Bronchial epithelial cell (primary cell): ENCODE measurements around the gene RMDN2. TPM values are rescaled to one million over a fixed set of nuclear protein-coding genes. Genes with fewer than 3 reads are reported as not detected.

Source experiments
- DNase-seq: peaks from one replicate; pipeline ENCODE4 v3.0.0-alpha.2; 2010; ENCODE audit warnings: low read depth
- FAIRE-seq: peaks from 2 replicates; lab custom pipeline; 2011; peaks lifted over from hg19 to GRCh38; lab: Jason Lieb, UNC
- H3K27me3 ChIP-seq: 2 replicates; pipeline ENCODE4 v1.5.1; 2011; ENCODE audit warnings: low read length; ENCODE audit not compliant: control insufficient read depth, insufficient read depth
- H3K36me3 ChIP-seq: 2 replicates; pipeline ENCODE4 v1.5.1; 2011; ENCODE audit warnings: low read length; ENCODE audit not compliant: control insufficient read depth, insufficient read depth
- H3K4me3 ChIP-seq: 2 replicates; pipeline ENCODE4 v1.5.1; 2011; ENCODE audit warnings: mild to moderate bottlenecking, low read depth, low read length, control low read depth
- CTCF ChIP-seq: IDR thresholded peaks from 2 replicates; pipeline ENCODE4 v1.5.1; 2011; ENCODE audit warnings: mild to moderate bottlenecking, moderate library complexity, low read length, control low read depth, inconsistent platforms; ENCODE audit not compliant: insufficient read depth, severe bottlenecking
- total RNA-seq: library from RNA; depleted of rRNA; stranded (reverse); fragments of >200 nt; gene quantifications from 2 replicates; pipeline ENCODE4 v1.2.1, GENCODE V29; 2014

The RMDN2 gene
- 1.2 and 1.3 TPM in 2 replicates for total RNA-seq

- FAIRE-seq = no peak
These were observed at the start of gene RMDN2 for GRCh38 chr2:37925063-37925897. Gene RMDN2 (plus strand): TSS chr2:37925287. CDS start chr2:37929278, 3,991 bp downstream.

GRCh38 chr2:37875403-37875906, 49.6 kb upstream of the RMDN2 start:
- TF ChIP-seq CTCF = no peak
- H3K4me3 ChIP-seq = no peak overlapping the region
- H3K27me3 ChIP-seq = no peaks in the 10 kb centered on the region
- FAIRE-seq (no peak), DNase-seq (no peak)
- no peaks in the 10 kb centered on the region for H3K36me3 ChIP-seq

More at GRCh38 chr2:37925063-37925897, at the start of gene RMDN2:
- no peak for TF ChIP-seq CTCF
- Histone ChIP-seq H3K27me3 (no peaks in the 10 kb centered on the region), H3K4me3 (peak within 1 kb of the TSS; percentile 65), H3K36me3 (no peaks in the 10 kb centered on the region)
- DNase-seq = peak; percentile 65

- Histone ChIP-seq H3K36me3 (no peaks in the 10 kb centered on the region), H3K4me3 (no peak overlapping the region), H3K27me3 (no peaks in the 10 kb centered on the region)
- TF ChIP-seq CTCF = no peak
- FAIRE-seq (no peak), DNase-seq (no peak)
These were observed 48.9 kb upstream of the RMDN2 start for GRCh38 chr2:37876227-37876626.

- H3K27me3 ChIP-seq = no peaks in the 10 kb centered on the region
- TF ChIP-seq CTCF = peak; percentile 44
- no peaks in the 10 kb centered on the region for H3K36me3 ChIP-seq
- DNase-seq = peak; percentile 65
- H3K4me3 ChIP-seq = no peak overlapping the region
- no peak for FAIRE-seq
These were observed 47.4 kb upstream of the RMDN2 start for GRCh38 chr2:37877457-37878315.

GRCh38 chr2:37878536-37878935, 46.6 kb upstream of the RMDN2 start:
- FAIRE-seq = no peak
- H3K36me3 ChIP-seq = no peaks in the 10 kb centered on the region
- TF ChIP-seq CTCF = no peak

More at GRCh38 chr2:37878536-37878935, 46.6 kb upstream of the RMDN2 start:
- DNase-seq = no peak
- no peaks in the 10 kb centered on the region for H3K27me3 ChIP-seq
- no peak overlapping the region for H3K4me3 ChIP-seq
